RKO (cell line): ENCODE measurements around the gene VWA5B2.
A peak's percentile ranks its signal among the peaks of the same experiment; 100 is the strongest.

Source experiments
- DNase-seq: peaks from one replicate; pipeline ENCODE4 v3.0.0-alpha.2; 2016; ENCODE audit warnings: low spot score

The VWA5B2 gene

DNA sequence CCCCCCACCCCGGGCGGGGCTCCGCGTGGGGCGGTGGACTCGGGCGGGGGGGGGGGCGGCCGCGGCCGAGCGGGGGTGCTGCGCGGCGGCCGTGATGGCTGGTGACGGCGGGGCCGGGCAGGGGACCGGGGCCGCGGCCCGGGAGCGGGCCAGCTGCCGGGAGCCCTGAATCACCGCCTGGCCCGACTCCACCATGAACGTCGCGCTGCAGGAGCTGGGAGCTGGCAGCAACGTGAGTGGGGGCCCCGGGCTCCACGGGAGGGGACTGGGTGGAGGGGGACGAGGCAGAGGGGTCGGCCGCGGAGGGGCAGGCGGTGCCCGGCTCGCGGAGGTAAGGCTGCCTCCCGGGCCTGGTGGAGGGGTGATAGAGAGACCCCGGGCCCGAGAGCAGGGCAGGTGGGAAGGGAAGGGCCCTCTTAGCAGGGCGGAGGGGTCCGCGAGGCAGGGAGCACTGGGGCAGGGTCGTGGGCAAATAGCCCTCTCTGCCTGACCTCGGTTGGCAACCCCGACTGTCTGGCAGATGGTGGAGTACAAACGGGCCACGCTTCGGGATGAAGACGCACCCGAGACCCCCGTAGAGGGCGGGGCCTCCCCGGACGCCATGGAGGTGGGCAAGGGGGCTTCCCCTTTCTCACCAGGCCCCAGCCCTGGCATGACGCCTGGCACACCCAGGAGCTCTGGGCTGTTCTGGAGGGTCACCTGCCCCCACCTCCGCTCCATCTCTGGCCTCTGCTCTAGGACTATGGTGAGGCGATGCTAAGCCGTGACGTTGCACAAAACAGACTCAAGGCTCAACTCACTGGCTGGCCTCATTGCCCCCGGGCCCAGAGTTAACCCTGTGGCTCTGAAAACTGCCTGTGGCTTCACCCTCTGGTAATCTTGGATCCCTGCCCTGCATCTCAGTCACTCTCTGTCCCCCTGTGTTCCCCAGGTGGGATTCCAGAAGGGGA, 46.9 kb downstream of the VWA5B2 start, which contains the start of gene ECE2:
TSS of gene ECE2 (plus strand) at position 62 of the 950 bp plus-strand sequence. CDS start at position 194, 132 bp downstream.
- no peak for DNase-seq

DNA sequence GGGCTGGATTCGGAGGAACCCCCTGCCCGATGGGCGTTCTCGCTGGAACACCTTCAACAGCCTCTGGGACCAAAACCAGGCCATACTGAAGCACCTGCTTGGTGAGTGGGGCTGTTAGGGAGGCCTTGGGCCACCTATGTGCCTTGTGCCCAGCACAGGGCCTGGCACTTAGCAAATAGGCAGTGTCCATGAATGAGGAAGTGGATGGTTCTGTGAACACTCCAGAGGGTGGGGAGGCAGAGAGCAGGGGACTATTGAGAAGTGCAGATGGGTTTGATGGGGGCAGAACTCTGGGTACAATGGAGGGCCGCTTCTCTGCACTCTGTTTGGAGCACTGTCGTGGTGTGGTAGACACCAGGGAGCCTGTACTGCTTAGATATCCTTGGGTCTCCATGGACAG, 48.0 kb downstream of the VWA5B2 start:
- no peak for DNase-seq

DNA sequence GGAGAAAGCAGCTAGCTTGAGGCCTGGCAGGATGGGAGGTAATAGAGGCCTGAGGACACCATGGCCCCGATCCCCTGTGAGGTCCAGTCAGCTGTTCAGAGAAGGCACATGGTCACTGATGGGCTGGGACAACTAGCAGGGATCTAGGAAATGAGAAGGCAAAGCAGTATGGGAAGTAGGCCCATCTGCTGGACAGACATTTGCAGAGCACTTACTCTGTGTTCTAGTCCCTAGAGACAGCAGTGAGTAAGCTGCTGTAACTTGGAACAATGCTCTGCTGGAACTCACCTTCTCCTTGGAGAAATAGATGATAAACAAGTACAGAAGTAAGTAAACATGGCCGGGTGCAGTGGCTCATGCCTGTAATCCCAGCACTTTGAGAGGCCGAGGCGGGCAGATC, 53.6 kb downstream of the VWA5B2 start:
- no peak for DNase-seq

GRCh38 chr3:184283681-184284080, 54.3 kb downstream of the VWA5B2 start:
- no peak for DNase-seq

DNA sequence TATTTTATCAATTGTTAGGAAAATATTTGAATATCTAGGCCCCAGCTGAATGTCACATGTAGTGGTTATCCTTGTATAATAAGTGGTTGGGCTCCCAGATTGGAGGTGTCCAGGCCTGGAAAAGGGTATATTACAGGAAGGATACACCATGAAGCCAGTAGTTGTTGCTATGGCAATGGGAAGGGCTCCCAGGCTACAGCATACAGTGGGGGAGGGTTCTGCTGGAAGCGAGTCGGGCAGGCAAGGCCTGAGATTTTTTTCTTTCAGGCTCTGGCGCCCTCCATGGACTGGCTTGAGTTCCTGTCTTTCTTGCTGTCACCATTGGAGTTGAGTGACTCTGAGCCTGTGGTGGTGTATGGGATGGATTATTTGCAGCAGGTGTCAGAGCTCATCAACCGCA, 55.3 kb downstream of the VWA5B2 start:
- peak; percentile 70 for DNase-seq

DNA sequence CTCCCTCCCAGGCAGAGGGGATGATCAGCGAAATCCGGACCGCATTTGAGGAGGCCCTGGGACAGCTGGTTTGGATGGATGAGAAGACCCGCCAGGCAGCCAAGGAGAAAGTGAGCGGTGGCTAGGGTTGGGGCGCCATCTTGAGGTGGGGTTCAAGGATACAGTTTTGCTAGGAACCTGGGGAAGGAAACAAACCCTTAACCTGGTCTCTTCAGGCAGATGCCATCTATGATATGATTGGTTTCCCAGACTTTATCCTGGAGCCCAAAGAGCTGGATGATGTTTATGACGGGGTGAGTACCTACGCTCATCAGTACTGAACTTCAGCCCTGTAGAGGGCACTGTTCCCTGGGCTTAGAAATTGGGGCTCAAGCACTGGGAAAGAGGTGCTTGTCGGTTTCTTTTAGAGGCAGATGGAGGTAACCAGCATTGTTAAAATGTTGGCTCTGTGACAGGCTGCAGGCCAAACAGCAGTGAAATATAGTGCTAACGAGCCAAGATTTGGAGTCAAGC, 60.1 kb downstream of the VWA5B2 start:
- DNase-seq = peak; percentile 70

DNA sequence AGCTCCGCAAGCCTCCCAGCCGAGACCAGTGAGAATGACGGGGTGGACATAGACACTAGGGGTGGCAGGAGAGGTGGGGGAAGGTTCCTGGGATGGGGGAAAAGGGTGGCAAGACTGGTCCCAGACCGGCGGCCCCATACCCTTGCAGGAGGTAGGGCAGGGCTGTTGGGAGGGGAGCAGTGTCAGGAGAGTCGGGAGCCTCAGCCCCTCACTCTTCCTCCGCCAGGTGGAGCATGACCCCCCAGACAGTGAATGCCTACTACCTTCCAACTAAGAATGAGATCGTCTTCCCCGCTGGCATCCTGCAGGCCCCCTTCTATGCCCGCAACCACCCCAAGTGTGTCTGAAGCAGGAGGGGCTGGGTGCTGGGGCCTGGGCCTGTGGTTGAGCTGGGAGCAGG, 60.9 kb downstream of the VWA5B2 start:
- DNase-seq = no peak

DNA sequence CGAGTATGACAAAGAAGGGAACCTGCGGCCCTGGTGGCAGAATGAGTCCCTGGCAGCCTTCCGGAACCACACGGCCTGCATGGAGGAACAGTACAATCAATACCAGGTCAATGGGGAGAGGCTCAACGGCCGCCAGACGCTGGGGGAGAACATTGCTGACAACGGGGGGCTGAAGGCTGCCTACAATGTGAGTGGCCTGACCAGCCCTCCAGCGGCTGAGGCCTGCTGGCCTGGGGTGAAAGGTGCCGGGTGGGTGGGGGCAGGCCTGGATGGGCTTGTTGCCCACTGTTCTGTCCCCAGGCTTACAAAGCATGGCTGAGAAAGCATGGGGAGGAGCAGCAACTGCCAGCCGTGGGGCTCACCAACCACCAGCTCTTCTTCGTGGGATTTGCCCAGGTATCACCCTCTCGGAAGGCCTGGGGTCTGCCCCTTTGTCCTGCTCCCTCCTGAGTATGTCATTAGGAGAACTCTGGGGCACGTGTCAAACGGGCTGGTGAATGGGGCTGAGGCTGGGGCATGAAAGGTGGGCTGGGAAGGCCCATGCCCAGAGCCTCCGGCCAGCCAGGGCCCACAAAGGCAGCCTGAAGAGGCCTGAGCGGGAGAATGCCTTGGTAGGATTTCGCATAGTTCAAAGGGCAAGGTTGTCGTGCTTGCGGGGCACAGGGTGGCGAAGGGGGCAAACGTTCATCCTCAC, 61.8 kb downstream of the VWA5B2 start:
- DNase-seq = no peak
